Posterior vena cava (tissue), 2 donors: ENCODE data around the gene MAP4. TPM values are rescaled to one million over a fixed set of nuclear protein-coding genes. Genes with fewer than 3 reads are reported as not detected.
"Not testable (repeated sequence)": the region's sequence is repeated elsewhere in the genome, so short reads cannot be mapped to it uniquely, and the experiment has no call there.

Source experiments
- DNase-seq: peaks from one replicate; pipeline ENCODE4 v3.0.0-alpha.2; 2020; ENCODE audit warnings: low spot score
- intact Hi-C, 2 donors: fragments of 100-400 bp; cut with DNase I; formaldehyde crosslinking; loops; one replicate each; pipeline versions ENCODE4 v1.14.1 to v1.14.2; 2022 to 2023
- total RNA-seq, 2 donors: library from RNA; stranded (reverse); fragmentation: NEBNext Ultra II Directional; extraction: Animal tissue kit (Norgen Biotek cat#: 25700); gene quantifications; one replicate each; pipeline ENCODE4 v1.2.1, GENCODE V29; 2021
- donor health status: DM: yes; HTN: yes; CAD: no.
- donor health status: DM: yes; HTN: yes; CAD: no.

Gene MAP4
- total RNA-seq, 2 donors from 2014 or later: 332 to 380 TPM

- intact Hi-C loops: no loop called here
- no peak for DNase-seq
Observed at GRCh38 chr3:48023377-48023776, 7.2 kb upstream of the MAP4 start.

GRCh38 chr3:48022178-48022577, 6.0 kb upstream of the MAP4 start:
- DNase-seq: no peak
- intact Hi-C loops: no loop called here

GRCh38 chr3:48018841-48019240, 2.6 kb upstream of the MAP4 start:
- intact Hi-C loops: no loop called here
- no peak for DNase-seq

GRCh38 chr3:48015431-48016180, 610 bp downstream of the MAP4 start:
- no peak for DNase-seq
- intact Hi-C loops: no loop called here

- intact Hi-C loops: no loop called here
- DNase-seq: no peak
Observed at GRCh38 chr3:48014358-48014757, 1.9 kb downstream of the MAP4 start.

- intact Hi-C loops: no loop called here
- no peak for DNase-seq
Observed at GRCh38 chr3:48013288-48013980, 2.8 kb downstream of the MAP4 start.

GRCh38 chr3:48012659-48013058, 3.6 kb downstream of the MAP4 start:
- intact Hi-C loops: no loop called here

GRCh38 chr3:48008066-48008465, 8.2 kb downstream of the MAP4 start:
- intact Hi-C loops, DNase-seq: not testable (repeated sequence)

More at GRCh38 chr3:48012659-48013058, 3.6 kb downstream of the MAP4 start:
- DNase-seq: no peak

- DNase-seq, intact Hi-C loops: not testable (repeated sequence)
Observed at GRCh38 chr3:48007361-48007760, 8.9 kb downstream of the MAP4 start.

- DNase-seq, intact Hi-C loops: not testable (repeated sequence)
Observed at GRCh38 chr3:48006794-48007193, 9.4 kb downstream of the MAP4 start.

- intact Hi-C loops: no loop called here
- DNase-seq: no peak
Observed at GRCh38 chr3:48004694-48005093, 11.5 kb downstream of the MAP4 start.

GRCh38 chr3:48002787-48003186, 13.4 kb downstream of the MAP4 start:
- DNase-seq: no peak
- intact Hi-C loops: no loop called here

GRCh38 chr3:48001991-48002390, 14.2 kb downstream of the MAP4 start:
- intact Hi-C loops: no loop called here
- no peak for DNase-seq

- intact Hi-C loops: no loop called here
- DNase-seq: no peak
Observed at GRCh38 chr3:48000212-48000611, 16.0 kb downstream of the MAP4 start.

- intact Hi-C loops: loop anchor here in 1 of 2 donors (10.0 kb wide), 2 partner anchors 152 to 158 kb away; no protein-coding TSS in a partner anchor
- DNase-seq: no peak
Observed at GRCh38 chr3:47996440-47996839, 19.8 kb downstream of the MAP4 start.

GRCh38 chr3:47994180-47994579, 22.0 kb downstream of the MAP4 start:
- DNase-seq: no peak
- intact Hi-C loops: loop anchor here in 1 of 2 donors (10.0 kb wide), 2 partner anchors 149 to 161 kb away; no protein-coding TSS in a partner anchor

- intact Hi-C loops: loop anchor here in 1 of 2 donors (10.0 kb wide), 2 partner anchors 147 to 163 kb away; no protein-coding TSS in a partner anchor
- DNase-seq: no peak
Observed at GRCh38 chr3:47991341-47991740, 24.9 kb downstream of the MAP4 start.

GRCh38 chr3:47989981-47990440, 26.2 kb downstream of the MAP4 start:
- DNase-seq: peak; percentile 87
- intact Hi-C loops: loop anchor here in 1 of 2 donors (10.0 kb wide), 2 partner anchors 145 to 165 kb away; no protein-coding TSS in a partner anchor

- intact Hi-C loops: no loop called here
- no peak for DNase-seq
Observed at GRCh38 chr3:47985381-47985780, 30.8 kb downstream of the MAP4 start.

- no peak for DNase-seq
- intact Hi-C loops: no loop called here
Observed at GRCh38 chr3:47984075-47984728, 32.0 kb downstream of the MAP4 start.
